ENCODE results near the gene PTGFRN.

Gene PTGFRN

GRCh38 chr1:116952738-116953275 lies 43.1 kb downstream of the PTGFRN start:
- H3K4me3 ChIP-seq (replicated peaks; ENCODE audit: insufficient read depth, low read length): no peak overlapping the region
- DNase-seq (ENCODE audit: low read depth in 1 of 2, low spot score in 1 of 2): no peak
- no peak overlapping the region for H3K27ac ChIP-seq (replicated peaks)
- H3K27me3 ChIP-seq (ENCODE audit: insufficient read depth, poor library complexity, severe bottlenecking): no peaks in the 10 kb centered on the region
- TF ChIP-seq REST (IDR thresholded peaks at IDR 0.05; ENCODE audit: insufficient replicate concordance, low read depth): no peak
- TF ChIP-seq CTCF (IDR thresholded peaks at IDR 0.05; ENCODE audit: insufficient read depth, low read length): no peak
- no peak for TF ChIP-seq POLR2AphosphoS5 (IDR thresholded peaks at IDR 0.05; ENCODE audit: low read depth)
- TF ChIP-seq GABPA (IDR thresholded peaks at IDR 0.05; ENCODE audit: low read depth): no peak
- TF ChIP-seq SPI1 (IDR thresholded peaks at IDR 0.05; ENCODE audit: borderline replicate concordance, low read depth): no peak

GRCh38 chr1:116954440-116954839 lies 44.7 kb downstream of the PTGFRN start:
- no peak overlapping the region for H3K4me3 ChIP-seq (replicated peaks; ENCODE audit: insufficient read depth, low read length)
- TF ChIP-seq POLR2AphosphoS5 (IDR thresholded peaks at IDR 0.05; ENCODE audit: low read depth) (no peak), GABPA (IDR thresholded peaks at IDR 0.05; ENCODE audit: low read depth) (no peak), CTCF (IDR thresholded peaks at IDR 0.05; ENCODE audit: insufficient read depth, low read length) (no peak), REST (IDR thresholded peaks at IDR 0.05; ENCODE audit: insufficient replicate concordance, low read depth) (no peak), SPI1 (IDR thresholded peaks at IDR 0.05; ENCODE audit: borderline replicate concordance, low read depth) (no peak)
- no peaks in the 10 kb centered on the region for H3K27me3 ChIP-seq (ENCODE audit: insufficient read depth, poor library complexity, severe bottlenecking)
- no peak overlapping the region for H3K27ac ChIP-seq (replicated peaks)
- no peak for DNase-seq (ENCODE audit: low read depth in 1 of 2, low spot score in 1 of 2)

GRCh38 chr1:116956378-116956777 lies 46.7 kb downstream of the PTGFRN start:
- Histone ChIP-seq H3K27me3 (ENCODE audit: insufficient read depth, poor library complexity, severe bottlenecking) (no peaks in the 10 kb centered on the region), H3K27ac (replicated peaks) (no peak overlapping the region), H3K4me3 (replicated peaks; ENCODE audit: insufficient read depth, low read length) (no peak overlapping the region)
- no peak for DNase-seq (ENCODE audit: low read depth in 1 of 2, low spot score in 1 of 2)
- TF ChIP-seq SPI1 (IDR thresholded peaks at IDR 0.05; ENCODE audit: borderline replicate concordance, low read depth) (no peak), CTCF (IDR thresholded peaks at IDR 0.05; ENCODE audit: insufficient read depth, low read length) (no peak), REST (IDR thresholded peaks at IDR 0.05; ENCODE audit: insufficient replicate concordance, low read depth) (no peak), GABPA (IDR thresholded peaks at IDR 0.05; ENCODE audit: low read depth) (no peak), POLR2AphosphoS5 (IDR thresholded peaks at IDR 0.05; ENCODE audit: low read depth) (no peak)
